ENCODE measurements around the gene RANGRF. TPM values are rescaled to one million over a fixed set of nuclear protein-coding genes. Genes with fewer than 3 reads are reported as not detected.

The RANGRF gene
- total and polyA plus RNA-seq, 9 of the 15 experiments (the other 6 are each of a cell fraction or from before 2014, with no cell fraction given), result 7.6 to 60.0 (median 16.0) TPM

DNA sequence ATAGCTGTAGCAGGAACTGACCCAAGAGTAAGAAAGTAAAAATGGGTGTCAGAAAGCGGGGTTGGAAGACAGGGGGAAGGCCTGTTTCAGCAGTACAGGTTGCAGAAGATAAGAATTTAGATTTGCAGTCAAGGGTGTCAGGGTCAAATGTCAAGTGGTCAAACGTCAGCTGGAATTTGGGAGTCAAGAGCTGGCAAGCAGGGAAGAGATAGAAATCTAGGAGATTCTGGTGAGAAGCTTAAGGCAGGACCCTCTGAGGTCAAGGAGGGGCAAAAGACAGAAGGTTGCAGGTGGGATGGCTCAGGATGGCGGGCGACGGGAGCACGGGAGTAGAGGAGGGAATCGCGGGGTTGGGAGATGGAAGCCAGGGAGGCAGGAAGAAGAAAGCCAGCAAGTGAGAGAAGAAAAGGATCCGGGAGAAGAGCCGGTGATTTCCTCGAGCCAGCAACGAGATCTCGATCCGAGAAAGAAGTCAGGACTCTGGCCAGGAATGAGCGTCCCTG, 6.4 kb downstream of the RANGRF start (continued):
- TF ChIP-seq, protein P1, sequence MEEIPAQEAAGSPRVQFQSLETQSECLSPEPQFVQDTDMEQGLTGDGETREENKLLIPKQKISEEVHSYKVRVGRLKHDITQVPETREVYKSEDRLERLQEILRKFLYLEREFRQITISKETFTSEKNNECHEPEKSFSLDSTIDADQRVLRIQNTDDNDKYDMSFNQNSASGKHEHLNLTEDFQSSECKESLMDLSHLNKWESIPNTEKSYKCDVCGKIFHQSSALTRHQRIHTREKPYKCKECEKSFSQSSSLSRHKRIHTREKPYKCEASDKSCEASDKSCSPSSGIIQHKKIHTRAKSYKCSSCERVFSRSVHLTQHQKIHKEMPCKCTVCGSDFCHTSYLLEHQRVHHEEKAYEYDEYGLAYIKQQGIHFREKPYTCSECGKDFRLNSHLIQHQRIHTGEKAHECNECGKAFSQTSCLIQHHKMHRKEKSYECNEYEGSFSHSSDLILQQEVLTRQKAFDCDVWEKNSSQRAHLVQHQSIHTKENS (CRISPR knock-in tag; IDR thresholded peaks at IDR 0.05), result no peak
- TF ChIP-seq MTA1 (IDR thresholded peaks at IDR 0.05; ENCODE audit: borderline replicate concordance), result 0 out of 2 replicates have a peak, but pooled peaks have one; percentile 36
- TF ChIP-seq FOXJ2 (tag; IDR thresholded peaks at IDR 0.05), result no peak
- peak; percentile 64; the same call in 1 of the 2 replicates for TF ChIP-seq PHF8 (IDR thresholded peaks at IDR 0.05; ENCODE audit: borderline replicate concordance, low read length)
- TF ChIP-seq ZEB2 (IDR thresholded peaks at IDR 0.05), result 0 out of 2 replicates have a peak, but pooled peaks have one; percentile 24
- no peak for TF ChIP-seq MED1 (CRISPR knock-in tag; IDR thresholded peaks at IDR 0.05; ENCODE audit: borderline replicate concordance)
- TF ChIP-seq GABPA (tag; conservative IDR thresholded peaks at IDR 0.05; ENCODE audit: low read depth), result no peak
- no peak for TF ChIP-seq SAFB2 (IDR thresholded peaks at IDR 0.05; ENCODE audit: borderline replicate concordance, low read depth, low read length, severe bottlenecking)
- no peak for TF ChIP-seq ZKSCAN8 (CRISPR knock-in tag; IDR thresholded peaks at IDR 0.05)
- TF ChIP-seq BCOR (IDR thresholded peaks at IDR 0.05), result no peak; the same call in 1 of the 2 replicates
- TF ChIP-seq, protein P2, sequence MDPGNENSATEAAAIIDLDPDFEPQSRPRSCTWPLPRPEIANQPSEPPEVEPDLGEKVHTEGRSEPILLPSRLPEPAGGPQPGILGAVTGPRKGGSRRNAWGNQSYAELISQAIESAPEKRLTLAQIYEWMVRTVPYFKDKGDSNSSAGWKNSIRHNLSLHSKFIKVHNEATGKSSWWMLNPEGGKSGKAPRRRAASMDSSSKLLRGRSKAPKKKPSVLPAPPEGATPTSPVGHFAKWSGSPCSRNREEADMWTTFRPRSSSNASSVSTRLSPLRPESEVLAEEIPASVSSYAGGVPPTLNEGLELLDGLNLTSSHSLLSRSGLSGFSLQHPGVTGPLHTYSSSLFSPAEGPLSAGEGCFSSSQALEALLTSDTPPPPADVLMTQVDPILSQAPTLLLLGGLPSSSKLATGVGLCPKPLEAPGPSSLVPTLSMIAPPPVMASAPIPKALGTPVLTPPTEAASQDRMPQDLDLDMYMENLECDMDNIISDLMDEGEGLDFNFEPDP (CRISPR knock-in tag; IDR thresholded peaks at IDR 0.05), result no peak
- TF ChIP-seq, protein P3, sequence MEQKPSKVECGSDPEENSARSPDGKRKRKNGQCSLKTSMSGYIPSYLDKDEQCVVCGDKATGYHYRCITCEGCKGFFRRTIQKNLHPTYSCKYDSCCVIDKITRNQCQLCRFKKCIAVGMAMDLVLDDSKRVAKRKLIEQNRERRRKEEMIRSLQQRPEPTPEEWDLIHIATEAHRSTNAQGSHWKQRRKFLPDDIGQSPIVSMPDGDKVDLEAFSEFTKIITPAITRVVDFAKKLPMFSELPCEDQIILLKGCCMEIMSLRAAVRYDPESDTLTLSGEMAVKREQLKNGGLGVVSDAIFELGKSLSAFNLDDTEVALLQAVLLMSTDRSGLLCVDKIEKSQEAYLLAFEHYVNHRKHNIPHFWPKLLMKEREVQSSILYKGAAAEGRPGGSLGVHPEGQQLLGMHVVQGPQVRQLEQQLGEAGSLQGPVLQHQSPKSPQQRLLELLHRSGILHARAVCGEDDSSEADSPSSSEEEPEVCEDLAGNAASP (IDR thresholded peaks at IDR 0.05), result no peak
- TF ChIP-seq, protein P4, sequence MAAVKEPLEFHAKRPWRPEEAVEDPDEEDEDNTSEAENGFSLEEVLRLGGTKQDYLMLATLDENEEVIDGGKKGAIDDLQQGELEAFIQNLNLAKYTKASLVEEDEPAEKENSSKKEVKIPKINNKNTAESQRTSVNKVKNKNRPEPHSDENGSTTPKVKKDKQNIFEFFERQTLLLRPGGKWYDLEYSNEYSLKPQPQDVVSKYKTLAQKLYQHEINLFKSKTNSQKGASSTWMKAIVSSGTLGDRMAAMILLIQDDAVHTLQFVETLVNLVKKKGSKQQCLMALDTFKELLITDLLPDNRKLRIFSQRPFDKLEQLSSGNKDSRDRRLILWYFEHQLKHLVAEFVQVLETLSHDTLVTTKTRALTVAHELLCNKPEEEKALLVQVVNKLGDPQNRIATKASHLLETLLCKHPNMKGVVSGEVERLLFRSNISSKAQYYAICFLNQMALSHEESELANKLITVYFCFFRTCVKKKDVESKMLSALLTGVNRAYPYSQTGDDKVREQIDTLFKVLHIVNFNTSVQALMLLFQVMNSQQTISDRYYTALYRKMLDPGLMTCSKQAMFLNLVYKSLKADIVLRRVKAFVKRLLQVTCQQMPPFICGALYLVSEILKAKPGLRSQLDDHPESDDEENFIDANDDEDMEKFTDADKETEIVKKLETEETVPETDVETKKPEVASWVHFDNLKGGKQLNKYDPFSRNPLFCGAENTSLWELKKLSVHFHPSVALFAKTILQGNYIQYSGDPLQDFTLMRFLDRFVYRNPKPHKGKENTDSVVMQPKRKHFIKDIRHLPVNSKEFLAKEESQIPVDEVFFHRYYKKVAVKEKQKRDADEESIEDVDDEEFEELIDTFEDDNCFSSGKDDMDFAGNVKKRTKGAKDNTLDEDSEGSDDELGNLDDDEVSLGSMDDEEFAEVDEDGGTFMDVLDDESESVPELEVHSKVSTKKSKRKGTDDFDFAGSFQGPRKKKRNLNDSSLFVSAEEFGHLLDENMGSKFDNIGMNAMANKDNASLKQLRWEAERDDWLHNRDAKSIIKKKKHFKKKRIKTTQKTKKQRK (IDR thresholded peaks at IDR 0.05; ENCODE audit: borderline replicate concordance, low read depth, low read length), result no peak
- TF ChIP-seq, protein P5, sequence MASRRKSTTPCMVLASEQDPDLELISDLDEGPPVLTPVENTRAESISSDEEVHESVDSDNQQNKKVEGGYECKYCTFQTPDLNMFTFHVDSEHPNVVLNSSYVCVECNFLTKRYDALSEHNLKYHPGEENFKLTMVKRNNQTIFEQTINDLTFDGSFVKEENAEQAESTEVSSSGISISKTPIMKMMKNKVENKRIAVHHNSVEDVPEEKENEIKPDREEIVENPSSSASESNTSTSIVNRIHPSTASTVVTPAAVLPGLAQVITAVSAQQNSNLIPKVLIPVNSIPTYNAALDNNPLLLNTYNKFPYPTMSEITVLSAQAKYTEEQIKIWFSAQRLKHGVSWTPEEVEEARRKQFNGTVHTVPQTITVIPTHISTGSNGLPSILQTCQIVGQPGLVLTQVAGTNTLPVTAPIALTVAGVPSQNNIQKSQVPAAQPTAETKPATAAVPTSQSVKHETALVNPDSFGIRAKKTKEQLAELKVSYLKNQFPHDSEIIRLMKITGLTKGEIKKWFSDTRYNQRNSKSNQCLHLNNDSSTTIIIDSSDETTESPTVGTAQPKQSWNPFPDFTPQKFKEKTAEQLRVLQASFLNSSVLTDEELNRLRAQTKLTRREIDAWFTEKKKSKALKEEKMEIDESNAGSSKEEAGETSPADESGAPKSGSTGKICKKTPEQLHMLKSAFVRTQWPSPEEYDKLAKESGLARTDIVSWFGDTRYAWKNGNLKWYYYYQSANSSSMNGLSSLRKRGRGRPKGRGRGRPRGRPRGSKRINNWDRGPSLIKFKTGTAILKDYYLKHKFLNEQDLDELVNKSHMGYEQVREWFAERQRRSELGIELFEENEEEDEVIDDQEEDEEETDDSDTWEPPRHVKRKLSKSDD (conservative IDR thresholded peaks at IDR 0.05; ENCODE audit: low read length), result no peak
- TF ChIP-seq ZNF778 (CRISPR knock-in tag; IDR thresholded peaks at IDR 0.05), result no peak
- 0 out of 2 replicates have a peak, but pooled peaks have one; percentile 15 for TF ChIP-seq GATA2 (CRISPR knock-in tag; IDR thresholded peaks at IDR 0.05)
- no peak for TF ChIP-seq SOX6 (IDR thresholded peaks at IDR 0.05)
- no peak for TF ChIP-seq ZZZ3 (IDR thresholded peaks at IDR 0.05)
- no peak for TF ChIP-seq ZNF3 (CRISPR knock-in tag; IDR thresholded peaks at IDR 0.05)

Measured in K562 (cell line).